K562 (cell line): ENCODE results near the gene DMGDH. TPM values are rescaled to one million over a fixed set of nuclear protein-coding genes. Genes with fewer than 3 reads are reported as not detected.

Experiments
- ARID2 ChIP-seq: fragments of 450-650 bp; IDR thresholded peaks from 2 replicates; pipeline ENCODE4 v1.6.1; 2017; ENCODE audit warnings: antibody characterized with exemption, mild to moderate bottlenecking
- CREB1 ChIP-seq, 2 experiments: sonication (generic) in 1 of 2; formaldehyde crosslinking in 1 of 2; IDR thresholded peaks; 2 replicates each; pipeline versions ENCODE4 v1.6.1 to v1.8.0; 2012 to 2022; ENCODE audit warnings: inconsistent platforms in 1 of 2, mild to moderate bottlenecking in 1 of 2, missing genetic modification reagents in 1 of 2, moderate library complexity in 1 of 2
- EGR1 ChIP-seq: fragments of 450-650 bp; conservative IDR thresholded peaks from 2 replicates; pipeline ENCODE4 v1.6.1; 2017; ENCODE audit warnings: mild to moderate bottlenecking
- FOXA3 ChIP-seq, 2 experiments: fragments of 450-650 bp in 1 of 2; sonication (generic) in 1 of 2; formaldehyde crosslinking; IDR thresholded peaks in 1 of 2; conservative IDR thresholded peaks in 1 of 2; 2 replicates each; pipeline versions ENCODE4 v1.4.0 to v1.8.0; 2020 to 2022; ENCODE audit warnings: mild to moderate bottlenecking in 2 of 2, missing genetic modification reagents in 1 of 2
- HNRNPL ChIP-seq: fragments of 200-400 bp; formaldehyde crosslinking; IDR thresholded peaks from 2 replicates; pipeline ENCODE4 v1.6.1; 2017; ENCODE audit warnings: low read depth, mild to moderate bottlenecking, low read length
- LCOR ChIP-seq: sonication (generic); formaldehyde crosslinking; IDR thresholded peaks from 2 replicates; pipeline ENCODE4 v1.8.0; 2022; ENCODE audit warnings: mild to moderate bottlenecking, missing genetic modification reagents
- NRF1 ChIP-seq, 2 experiments: fragments of 450-650 bp; IDR thresholded peaks in 1 of 2; conservative IDR thresholded peaks in 1 of 2; 2 replicates each; pipeline ENCODE4 v1.6.1; 2014; ENCODE audit warnings: mild to moderate bottlenecking in 2 of 2
- PHF8 ChIP-seq: fragments of 200-600 bp; sonication (generic); IDR thresholded peaks from 2 replicates; pipeline ENCODE4 v1.6.1; 2012; ENCODE audit warnings: mixed run types, mild to moderate bottlenecking, inconsistent platforms, low read length, moderate library complexity, borderline replicate concordance
- SIN3B ChIP-seq: fragments of 450-650 bp; IDR thresholded peaks from 2 replicates; pipeline ENCODE4 v1.6.1; 2017; ENCODE audit warnings: low read depth, mild to moderate bottlenecking, moderate library complexity
- SP1 ChIP-seq: sonication (generic); formaldehyde crosslinking; IDR thresholded peaks from 2 replicates; pipeline ENCODE4 v1.8.1; 2022; ENCODE audit warnings: mild to moderate bottlenecking, missing genetic modification reagents
- TGIF2 ChIP-seq: sonication (generic); formaldehyde crosslinking; IDR thresholded peaks from 2 replicates; pipeline ENCODE4 v1.8.1; 2022; ENCODE audit warnings: mild to moderate bottlenecking, missing genetic modification reagents, moderate library complexity
- ZBTB1 ChIP-seq: sonication (generic); formaldehyde crosslinking; IDR thresholded peaks from 2 replicates; pipeline ENCODE4 v1.8.1; 2023; ENCODE audit warnings: missing genetic modification reagents, low read depth, mild to moderate bottlenecking, borderline replicate concordance
- ZNF384 ChIP-seq: IDR thresholded peaks from 2 replicates; pipeline ENCODE4 v1.6.1; 2012; ENCODE audit warnings: low read depth, low read length, improper control_type of control experiment
- polyA plus RNA-seq, 8 experiments: library from polyadenylated mRNA; depleted of rRNA in 4 of 8; stranded (reverse) in 5 of 8; unstranded in 3 of 8; fragments of >200 nt; fragmentation: Nextera tagmentation in 2 of 8; fragmentation: Illumina TruSeq in 1 of 8; extraction: Ambion mirVana in 2 of 8; extraction: Trizol in 1 of 8; gene quantifications; 2 replicates each; pipeline versions ENCODE4 v1.2.1 to v1.2.3, GENCODE V29; 2011 to 2014; ENCODE audit warnings: inconsistent platforms in 1 of 8, missing spikeins in 1 of 8
- total RNA-seq, 7 experiments: library from RNA; depleted of rRNA in 6 of 7; stranded (reverse); fragments of >200 nt in 6 of 7; fragmentation: Illumina TruSeq in 2 of 7; extraction: Trizol in 2 of 7; gene quantifications; 2 replicates each; pipeline versions ENCODE4 v1.2.1 to v1.2.3, GENCODE V29; 2011 to 2021; ENCODE audit warnings: low replicate concordance in 1 of 7
- TF ChIP-seq, protein P1 (sequence below): sonication (generic); formaldehyde crosslinking; IDR thresholded peaks from 2 replicates; pipeline ENCODE4 v1.8.1; 2023; ENCODE audit warnings: mild to moderate bottlenecking, missing genetic modification reagents
- TF ChIP-seq, protein P2 (sequence below): IDR thresholded peaks from 2 replicates; pipeline ENCODE4 v1.6.1; 2011; ENCODE audit warnings: borderline replicate concordance, low read depth, mild to moderate bottlenecking, moderate library complexity, low read length; ENCODE audit not compliant: insufficient read depth, poor library complexity, severe bottlenecking
- TF ChIP-seq, protein P3 (sequence below), 3 experiments: fragments of 200-800 bp in 1 of 3; sonication (Bioruptor generic) in 1 of 3; sonication (generic) in 1 of 3; formaldehyde crosslinking in 1 of 3; IDR thresholded peaks; 2 replicates each; pipeline versions ENCODE4 v1.6.1 to v1.8.0; 2016 to 2022; ENCODE audit warnings: mild to moderate bottlenecking in 2 of 3, missing compliant biosample characterization in 2 of 3, missing genetic modification characterization in 2 of 3, missing genetic modification reagents in 1 of 3
- TF ChIP-seq, protein P4 (sequence below), 2 experiments: IDR thresholded peaks; 2 replicates each; pipeline ENCODE4 v1.6.1; 2011; ENCODE audit warnings: borderline replicate concordance in 1 of 2, control low read depth in 1 of 2, low read depth in 1 of 2, low read length in 1 of 2, mild to moderate bottlenecking in 1 of 2, mixed read lengths in 1 of 2, moderate library complexity in 1 of 2; ENCODE audit not compliant: insufficient read depth in 1 of 2, insufficient read length in 1 of 2, poor library complexity in 1 of 2, severe bottlenecking in 1 of 2; ENCODE audit errors: extremely low read depth in 1 of 2
- TF ChIP-seq, protein P5 (sequence below): sonication (generic); formaldehyde crosslinking; IDR thresholded peaks from 2 replicates; pipeline ENCODE4 v1.8.0; 2022; ENCODE audit warnings: missing genetic modification reagents, mild to moderate bottlenecking, moderate library complexity, borderline replicate concordance

Gene DMGDH
- total and polyA plus RNA-seq, 9 of the 15 experiments (the other 6 are each of a cell fraction or from before 2014, with no cell fraction given) = 0.13 to 0.58 TPM; not detected in 7

DNA sequence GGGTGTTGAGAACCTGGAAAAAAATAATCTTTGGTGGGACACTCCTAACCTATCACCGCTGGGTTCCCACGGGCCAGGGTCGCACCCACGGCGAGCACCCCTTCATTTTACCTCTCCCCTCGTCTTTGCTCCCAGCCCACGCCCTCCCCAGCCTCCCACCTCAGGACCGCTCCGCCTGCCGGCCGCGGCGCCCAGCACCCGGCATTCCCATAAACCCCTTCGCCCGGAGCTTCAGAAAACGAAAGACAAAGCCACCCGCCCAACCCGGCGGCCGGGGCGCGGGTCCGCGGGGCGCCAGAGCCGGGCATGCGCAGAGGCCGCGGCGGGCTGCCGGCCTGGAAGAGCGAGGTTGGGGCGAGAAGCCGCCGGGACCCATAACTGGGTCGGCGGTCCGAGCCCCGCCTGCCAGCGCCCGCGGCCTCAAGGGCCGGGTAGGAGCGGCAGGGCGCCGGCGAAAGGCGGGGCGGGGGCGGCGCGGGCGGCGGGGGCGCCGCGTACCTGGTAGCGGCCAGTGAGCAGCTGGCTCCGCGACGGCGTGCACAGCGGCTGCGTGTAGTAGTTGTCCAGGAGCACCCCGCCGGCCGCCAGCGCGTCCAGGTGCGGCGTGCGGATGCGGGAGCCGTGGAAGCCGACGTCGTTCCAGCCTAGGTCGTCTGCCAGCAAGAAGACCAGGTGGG, 84.9 kb downstream of the DMGDH start (continued):
- TF ChIP-seq ARID2 (no peak), ZNF384 (no peak), CREB1 (IDR thresholded peaks at IDR 0.05) (no peak), CREB1 (CRISPR knock-in tag; IDR thresholded peaks at IDR 0.05) (peak; percentile 29; the same call in 1 of the 2 replicates), ZBTB1 (CRISPR knock-in tag) (0 out of 2 replicates have a peak, but pooled peaks have one; percentile 43), SIN3B (0 out of 2 replicates have a peak, but pooled peaks have one; percentile 38), EGR1 (peak; percentile 75), LCOR (no peak), SP1 (CRISPR knock-in tag) (peak; percentile 32; the same call in 1 of the 2 replicates), PHF8 (peak; percentile 70), FOXA3 (CRISPR knock-in tag; conservative IDR thresholded peaks at IDR 0.05 in 1 of 2, IDR thresholded peaks at IDR 0.05 in 1 of 2) (0 out of 4 replicates have a peak, but pooled peaks of 1 of the 2 experiments have one; percentile 45), HNRNPL (no peak), TGIF2 (CRISPR knock-in tag) (no peak), NRF1 (conservative IDR thresholded peaks at IDR 0.05 in 1 of 2, IDR thresholded peaks at IDR 0.05 in 1 of 2) (peak; percentile 94)
- TF ChIP-seq, protein P1, sequence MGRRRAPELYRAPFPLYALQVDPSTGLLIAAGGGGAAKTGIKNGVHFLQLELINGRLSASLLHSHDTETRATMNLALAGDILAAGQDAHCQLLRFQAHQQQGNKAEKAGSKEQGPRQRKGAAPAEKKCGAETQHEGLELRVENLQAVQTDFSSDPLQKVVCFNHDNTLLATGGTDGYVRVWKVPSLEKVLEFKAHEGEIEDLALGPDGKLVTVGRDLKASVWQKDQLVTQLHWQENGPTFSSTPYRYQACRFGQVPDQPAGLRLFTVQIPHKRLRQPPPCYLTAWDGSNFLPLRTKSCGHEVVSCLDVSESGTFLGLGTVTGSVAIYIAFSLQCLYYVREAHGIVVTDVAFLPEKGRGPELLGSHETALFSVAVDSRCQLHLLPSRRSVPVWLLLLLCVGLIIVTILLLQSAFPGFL = no peak
- TF ChIP-seq, protein P2, sequence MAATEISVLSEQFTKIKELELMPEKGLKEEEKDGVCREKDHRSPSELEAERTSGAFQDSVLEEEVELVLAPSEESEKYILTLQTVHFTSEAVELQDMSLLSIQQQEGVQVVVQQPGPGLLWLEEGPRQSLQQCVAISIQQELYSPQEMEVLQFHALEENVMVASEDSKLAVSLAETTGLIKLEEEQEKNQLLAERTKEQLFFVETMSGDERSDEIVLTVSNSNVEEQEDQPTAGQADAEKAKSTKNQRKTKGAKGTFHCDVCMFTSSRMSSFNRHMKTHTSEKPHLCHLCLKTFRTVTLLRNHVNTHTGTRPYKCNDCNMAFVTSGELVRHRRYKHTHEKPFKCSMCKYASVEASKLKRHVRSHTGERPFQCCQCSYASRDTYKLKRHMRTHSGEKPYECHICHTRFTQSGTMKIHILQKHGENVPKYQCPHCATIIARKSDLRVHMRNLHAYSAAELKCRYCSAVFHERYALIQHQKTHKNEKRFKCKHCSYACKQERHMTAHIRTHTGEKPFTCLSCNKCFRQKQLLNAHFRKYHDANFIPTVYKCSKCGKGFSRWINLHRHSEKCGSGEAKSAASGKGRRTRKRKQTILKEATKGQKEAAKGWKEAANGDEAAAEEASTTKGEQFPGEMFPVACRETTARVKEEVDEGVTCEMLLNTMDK = peak; percentile 5
- TF ChIP-seq, protein P3, sequence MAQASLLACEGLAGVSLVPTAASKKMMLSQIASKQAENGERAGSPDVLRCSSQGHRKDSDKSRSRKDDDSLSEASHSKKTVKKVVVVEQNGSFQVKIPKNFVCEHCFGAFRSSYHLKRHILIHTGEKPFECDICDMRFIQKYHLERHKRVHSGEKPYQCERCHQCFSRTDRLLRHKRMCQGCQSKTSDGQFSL (CRISPR knock-in tag; IDR thresholded peaks at IDR 0.05) = no peak
- TF ChIP-seq, protein P3 (tag; IDR thresholded peaks at IDR 0.05) = no peak
- TF ChIP-seq, protein P4, sequence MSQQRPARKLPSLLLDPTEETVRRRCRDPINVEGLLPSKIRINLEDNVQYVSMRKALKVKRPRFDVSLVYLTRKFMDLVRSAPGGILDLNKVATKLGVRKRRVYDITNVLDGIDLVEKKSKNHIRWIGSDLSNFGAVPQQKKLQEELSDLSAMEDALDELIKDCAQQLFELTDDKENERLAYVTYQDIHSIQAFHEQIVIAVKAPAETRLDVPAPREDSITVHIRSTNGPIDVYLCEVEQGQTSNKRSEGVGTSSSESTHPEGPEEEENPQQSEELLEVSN (IDR thresholded peaks at IDR 0.05; ENCODE audit: borderline replicate concordance in 1 of 2, extremely low read depth in 1 of 2, insufficient read depth in 1 of 2, insufficient read length in 1 of 2, low read depth in 1 of 2, low read length in 1 of 2, poor library complexity in 1 of 2, severe bottlenecking in 1 of 2) = peak; percentile 41 to 62
- TF ChIP-seq, protein P5, sequence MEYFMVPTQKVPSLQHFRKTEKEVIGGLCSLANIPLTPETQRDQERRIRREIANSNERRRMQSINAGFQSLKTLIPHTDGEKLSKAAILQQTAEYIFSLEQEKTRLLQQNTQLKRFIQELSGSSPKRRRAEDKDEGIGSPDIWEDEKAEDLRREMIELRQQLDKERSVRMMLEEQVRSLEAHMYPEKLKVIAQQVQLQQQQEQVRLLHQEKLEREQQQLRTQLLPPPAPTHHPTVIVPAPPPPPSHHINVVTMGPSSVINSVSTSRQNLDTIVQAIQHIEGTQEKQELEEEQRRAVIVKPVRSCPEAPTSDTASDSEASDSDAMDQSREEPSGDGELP (CRISPR knock-in tag) = peak; percentile 61
